ENCODE data around the gene CDCA5. TPM values are rescaled to one million over a fixed set of nuclear protein-coding genes. Genes with fewer than 3 reads are reported as not detected.

CDCA5 gene
- total RNA-seq (2012; rRNA removed) (9.1 and 10.0 TPM in 2 replicates), polyA plus RNA-seq (2012; rRNA removed) (14.0 and 14.9 TPM in 2 replicates), Bru-seq, nascent RNA (percentile 52 among the genes with signal in this experiment), BruChase-seq, experiment 1, labeled RNA remaining after a 6-hour chase (percentile 41 among the genes with signal in this experiment), BruChase-seq, experiment 2, labeled RNA remaining after a 2-hour chase (percentile 54 among the genes with signal in this experiment)
- polyA plus RNA-seq (2012; cell fraction: cytosol; rRNA removed), result 6.1 and 14.3 TPM in 2 replicates
- polyA plus RNA-seq (2012; cell fraction: nucleus; rRNA removed; ENCODE audit: low replicate concordance), result 14.9 and 15.2 TPM in 2 replicates
- long read RNA-seq, transcript CDCA5-201 (6 exons, 2,587 nt), result major isoform, 9 of 14 reads
- long read RNA-seq, partial matches to known transcripts, result 1 of 14 reads
- long read RNA-seq, other reads (novel, unspliced or antisense), result 2 of 14 reads

GRCh38 chr11:65083834-65084597, at the start of gene CDCA5, which contains the start of gene ZFPL1:
Gene CDCA5, minus strand, starts transcription at chr11:65084040. Its CDS starts 62 bp downstream, at chr11:65083978.
Gene ZFPL1, plus strand, starts transcription at chr11:65084222. Its CDS starts 477 bp downstream, at chr11:65084699.
- intact Hi-C loops (cut with micrococcal nuclease) (loop anchor here (1.0 to 2.0 kb wide), 2 partner anchors 12 to 43 kb away; partner anchors contain the start of genes SAC3D1 and VPS51), in situ Hi-C loops (cut with MboI; ENCODE audit: low sequenced_read_pairs) (no loop called here), dilution Hi-C loops (cut with HindIII; ENCODE audit: low sequenced_read_pairs, unreplicated experiment) (no loop called here)
- 0% methylated on average over 39 of the region's 79 CpGs; no CpG with 5 or more reads in 1 of the 2 experiments for WGBS, 2 experiments (ENCODE audit: extremely low coverage in 2 of 2, insufficient read length in 1 of 2)
- no peaks in the 10 kb centered on the region for H3K27me3 ChIP-seq (ENCODE audit: control insufficient read depth, insufficient read depth, low read length)
- peak within 1 kb of the TSS; percentile 98 for H2BK5ac ChIP-seq (ENCODE audit: low read depth, low read length, poor library complexity, severe bottlenecking)
- H2BK120ac ChIP-seq (ENCODE audit: low read depth, low read length), result peak within 1 kb of the TSS; percentile 91
- H2AK5ac ChIP-seq (ENCODE audit: low read depth, low read length), result peak within 1 kb of the TSS; percentile 93
- H3K4ac ChIP-seq (ENCODE audit: low read depth, low read length), result peak within 1 kb of the TSS; percentile 99
- H3K18ac ChIP-seq (ENCODE audit: low read depth, low read length), result peak within 1 kb of the TSS; percentile 97
- H3K79me1 ChIP-seq (ENCODE audit: low read depth in 1 of 2, low read length in 2 of 2), result peaks cover 41 to 60% of the 10 kb centered on the region in 2 experiments
- POLR2A ChIA-PET (ENCODE audit: unreplicated experiment), result no interaction called here
- peak within 1 kb of the TSS; percentile 93; the same call in 1 of the 2 replicates for H3K23ac ChIP-seq (ENCODE audit: low read depth, low read length)
- H3K9me1 ChIP-seq (ENCODE audit: insufficient read depth, low read length), result no peaks in the 10 kb centered on the region; the same call in 1 of the 2 replicates
- peak within 1 kb of the TSS; percentile 94 for H2AK9ac ChIP-seq (replicated peaks; ENCODE audit: low read depth, low read length, poor library complexity)
- peak within 1 kb of the TSS; percentile 99 for H4K5ac ChIP-seq (ENCODE audit: low read depth, low read length)
- no peaks in the 10 kb centered on the region; the same call in 1 of the 2 replicates for H4K20me1 ChIP-seq (ENCODE audit: insufficient read depth, low read length)
- no peak within 1 kb of the TSS for H2BK20ac ChIP-seq (ENCODE audit: low read depth, low read length)
- peak within 1 kb of the TSS; percentile 95 for H3K4me2 ChIP-seq (ENCODE audit: low read depth, low read length)
- peak within 1 kb of the TSS; percentile 95 for H2AFZ ChIP-seq (replicated peaks; ENCODE audit: low read length, poor library complexity)
- peak; percentile 94 for DNase-seq
- peak; percentile 93 for ATAC-seq (ENCODE audit: low read depth)
- peak within 1 kb of the TSS; percentile 93 to 99 for H4K8ac ChIP-seq (ENCODE audit: low read depth in 2 of 2, low read length in 2 of 2)
- CTCF ChIA-PET, result no interaction called here
- peak within 1 kb of the TSS; percentile 99 for H3K14ac ChIP-seq (replicated peaks; ENCODE audit: low read depth, low read length)
- peak within 1 kb of the TSS; percentile 65; the same call in 1 of the 3 replicates for H2BK15ac ChIP-seq (ENCODE audit: low read depth, low read length)
- H3K56ac ChIP-seq (ENCODE audit: extremely low read depth, insufficient read depth, low read length), result peak within 1 kb of the TSS; percentile 90
- peak within 1 kb of the TSS; percentile 89 for H3K4me3 ChIP-seq (ENCODE audit: insufficient read depth, low read depth, low read length)
- peak within 1 kb of the TSS; percentile 98 for H4K91ac ChIP-seq (ENCODE audit: insufficient read depth, low read depth, low read length)
- peaks cover 29% of the 10 kb centered on the region for H3K36me3 ChIP-seq (ENCODE audit: control insufficient read depth, insufficient read depth, low read length)
- peak within 1 kb of the TSS; percentile 100 for H3K27ac ChIP-seq (ENCODE audit: insufficient read depth, low read length)
- BruUV-seq (replicated peaks), result no TSS peak
- H3K9ac ChIP-seq (ENCODE audit: low read depth, low read length), result peak within 1 kb of the TSS; percentile 99
- H3K9me3 ChIP-seq (ENCODE audit: control insufficient read depth, insufficient read depth, low read length), result no peaks in the 10 kb centered on the region
- peaks cover 4% of the 10 kb centered on the region; the same call in 1 of the 2 replicates for H3K4me1 ChIP-seq (ENCODE audit: control insufficient read depth, insufficient read depth, low read length)
- peak; percentile 36; the same call in 1 of the 2 replicates for TF ChIP-seq CEBPB (IDR thresholded peaks at IDR 0.05; ENCODE audit: low read depth, low read length)
- TF ChIP-seq, protein P1, sequence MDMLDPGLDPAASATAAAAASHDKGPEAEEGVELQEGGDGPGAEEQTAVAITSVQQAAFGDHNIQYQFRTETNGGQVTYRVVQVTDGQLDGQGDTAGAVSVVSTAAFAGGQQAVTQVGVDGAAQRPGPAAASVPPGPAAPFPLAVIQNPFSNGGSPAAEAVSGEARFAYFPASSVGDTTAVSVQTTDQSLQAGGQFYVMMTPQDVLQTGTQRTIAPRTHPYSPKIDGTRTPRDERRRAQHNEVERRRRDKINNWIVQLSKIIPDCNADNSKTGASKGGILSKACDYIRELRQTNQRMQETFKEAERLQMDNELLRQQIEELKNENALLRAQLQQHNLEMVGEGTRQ (IDR thresholded peaks at IDR 0.05; ENCODE audit: low read depth, low read length), result peak; percentile 38; the same call in 1 of the 2 replicates
- no peak for TF ChIP-seq CHD1 (IDR thresholded peaks at IDR 0.05; ENCODE audit: low read depth, low read length)
- no peak for TF ChIP-seq SMC3 (IDR thresholded peaks at IDR 0.05; ENCODE audit: low read depth, low read length)
- TF ChIP-seq NFE2L2 (IDR thresholded peaks at IDR 0.05; ENCODE audit: low read depth, low read length), result no peak
- no peak for TF ChIP-seq RFX5 (IDR thresholded peaks at IDR 0.05; ENCODE audit: low read depth, low read length)
- TF ChIP-seq MAZ (IDR thresholded peaks at IDR 0.05; ENCODE audit: borderline replicate concordance, low read depth, low read length), result peak; percentile 69; the same call in 1 of the 2 replicates
- no peak for TF ChIP-seq MAFK (IDR thresholded peaks at IDR 0.05; ENCODE audit: low read depth, low read length)
- TF ChIP-seq CTCF (conservative IDR thresholded peaks at IDR 0.05; ENCODE audit: low read depth, low read length), result 0 out of 2 replicates have a peak, but pooled peaks have one; percentile 1
- no peak for TF ChIP-seq FOS (IDR thresholded peaks at IDR 0.05; ENCODE audit: low read depth, low read length)
- no peak for TF ChIP-seq RCOR1 (IDR thresholded peaks at IDR 0.05; ENCODE audit: insufficient replicate concordance, low read length)
- peak; percentile 98 for TF ChIP-seq MXI1 (IDR thresholded peaks at IDR 0.05; ENCODE audit: borderline replicate concordance, low read depth, low read length)
- TF ChIP-seq POLR2A (IDR thresholded peaks at IDR 0.05; ENCODE audit: low read depth, low read length), result peak; percentile 97
